Lung (tissue), 12 donors: ENCODE results near the gene OPRM1. TPM values are rescaled to one million over a fixed set of nuclear protein-coding genes. Genes with fewer than 3 reads are reported as not detected.

Experiments used
- ATAC-seq: fragments of 200-7000 bp; cut with Tn5 transposase; one replicate; pipeline ENCODE4 v1.9.1; 2020; ENCODE audit warnings: moderate number of reproducible peaks; ENCODE audit not compliant: insufficient read depth, low FRiP score
- DNase-seq, 3 donors: peaks; one replicate each; pipeline ENCODE4 v3.0.0-alpha.2; 2013 to 2017
- H3K27ac ChIP-seq, 2 donors: one replicate each; pipeline ENCODE4 v1.5.1; 2013; ENCODE audit warnings: mild to moderate bottlenecking in 2 of 2, moderate library complexity in 2 of 2, control low read depth in 1 of 2, inconsistent platforms in 1 of 2, low read depth in 1 of 2, low read length in 1 of 2
- H3K27me3 ChIP-seq, 3 donors: one replicate each; pipeline ENCODE4 v1.5.1; 2013; ENCODE audit warnings: low read length in 2 of 3; ENCODE audit not compliant: control insufficient read depth in 3 of 3, insufficient read depth in 3 of 3
- H3K36me3 ChIP-seq, 4 donors: one replicate each; pipeline ENCODE4 v1.5.1; 2013; ENCODE audit warnings: low read length in 4 of 4, mild to moderate bottlenecking in 1 of 4, moderate library complexity in 1 of 4; ENCODE audit not compliant: control insufficient read depth in 4 of 4, insufficient read depth in 4 of 4
- H3K4me1 ChIP-seq, 5 donors: one replicate each; pipeline ENCODE4 v1.5.1; 2013; ENCODE audit warnings: low read length in 5 of 5, mild to moderate bottlenecking in 2 of 5, moderate library complexity in 1 of 5; ENCODE audit not compliant: control insufficient read depth in 5 of 5, insufficient read depth in 5 of 5
- H3K4me3 ChIP-seq: one replicate; pipeline ENCODE4 v1.5.1; 2013; ENCODE audit warnings: mild to moderate bottlenecking, control low read depth, moderate library complexity
- H3K9ac ChIP-seq, 2 donors: one replicate each; pipeline ENCODE4 v1.5.1; 2013; ENCODE audit warnings: low read length in 2 of 2, control low read depth in 1 of 2; ENCODE audit not compliant: insufficient read depth in 1 of 2
- H3K9me3 ChIP-seq, 4 donors: one replicate each; pipeline ENCODE4 v1.5.1; 2013; ENCODE audit warnings: low read length in 3 of 4, mild to moderate bottlenecking in 1 of 4, moderate library complexity in 1 of 4; ENCODE audit not compliant: control insufficient read depth in 4 of 4, insufficient read depth in 3 of 4
- CTCF ChIP-seq: IDR thresholded peaks from 2 replicates; pipeline ENCODE4 v1.5.1; 2012; ENCODE audit warnings: mild to moderate bottlenecking; ENCODE audit errors: control extremely low read depth, extremely low read depth
- WGBS, 2 donors: extraction: QIAGEN DNeasy Blood & Tissue Kit; methylation state at CpG; one replicate each; pipeline ENCODE4 v1.1.7; 2013; 5-methylcytosine and 5-hydroxymethylcytosine counted together
- polyA plus RNA-seq, 2 donors: library from polyadenylated mRNA; stranded (reverse); fragments of 200-250 nt; gene quantifications; one replicate each; pipeline ENCODE4 v1.2.1, GENCODE V29; 2013
- total RNA-seq, 2 donors: library from RNA; depleted of rRNA in 1 of 2; stranded (reverse); fragments of >200 nt in 1 of 2; gene quantifications; one replicate each; pipeline ENCODE4 v1.2.1, GENCODE V29; 2014 to 2021
- donor health status: control.
- donor health status: control.
- donor health status: Bipolar disorder and iron deficiency.
- donor health status: healthy.
- donor health status: DM: yes; HTN: yes; CAD: no.

Gene OPRM1
- total and polyA plus RNA-seq, 4 donors, result not detected

- H3K4me1 ChIP-seq, result no peaks in the 10 kb centered on the region
- DNase-seq (no peak), ATAC-seq (no peak)
- no peak overlapping the region for H3K4me3 ChIP-seq
- no peak overlapping the region for H3K9ac ChIP-seq
- no peaks in the 10 kb centered on the region for H3K36me3 ChIP-seq
- no peaks in the 10 kb centered on the region for H3K27me3 ChIP-seq
- no peak for TF ChIP-seq CTCF
- no peaks in the 10 kb centered on the region for H3K9me3 ChIP-seq
- H3K27ac ChIP-seq, result no peak overlapping the region
- 72 to 76% methylated on average over 6 of the region's 6 CpGs for WGBS, 2 donors
Measured at GRCh38 chr6:154218787-154219186, 179.7 kb downstream of the OPRM1 start.

GRCh38 chr6:154219250-154219649, 180.2 kb downstream of the OPRM1 start:
- WGBS, 2 donors, result 91 to 97% methylated on average over 6 of the region's 6 CpGs

GRCh38 chr6:154222716-154223115, 183.7 kb downstream of the OPRM1 start:
- Histone ChIP-seq H3K4me3 (no peak overlapping the region), H3K27me3 (no peaks in the 10 kb centered on the region), H3K9me3 (no peaks in the 10 kb centered on the region), H3K36me3 (no peaks in the 10 kb centered on the region), H3K9ac (no peak overlapping the region), H3K27ac (no peak overlapping the region), H3K4me1 (no peaks in the 10 kb centered on the region)
- ATAC-seq, result no peak
- whole genome bisulfite sequencing, 2 donors, result 81 to 88% methylated on average over 6 of the region's 6 CpGs
- no peak for DNase-seq
- no peak for TF ChIP-seq CTCF

More at GRCh38 chr6:154219250-154219649, 180.2 kb downstream of the OPRM1 start:
- DNase-seq (no peak), ATAC-seq (no peak)
- no peak overlapping the region for H3K9ac ChIP-seq
- H3K9me3 ChIP-seq, result no peaks in the 10 kb centered on the region
- no peak overlapping the region for H3K4me3 ChIP-seq
- H3K4me1 ChIP-seq, result no peaks in the 10 kb centered on the region
- no peak overlapping the region for H3K27ac ChIP-seq
- no peaks in the 10 kb centered on the region for H3K27me3 ChIP-seq
- no peak for TF ChIP-seq CTCF
- H3K36me3 ChIP-seq, result no peaks in the 10 kb centered on the region

GRCh38 chr6:154223296-154223695, 184.3 kb downstream of the OPRM1 start:
- H3K4me1 ChIP-seq, result no peaks in the 10 kb centered on the region
- H3K36me3 ChIP-seq, result no peaks in the 10 kb centered on the region
- WGBS, 2 donors, result 93% methylated on average over 2 of the region's 2 CpGs
- no peaks in the 10 kb centered on the region for H3K27me3 ChIP-seq
- no peak for TF ChIP-seq CTCF
- ATAC-seq (no peak), DNase-seq (no peak)
- H3K4me3 ChIP-seq, result no peak overlapping the region
- H3K27ac ChIP-seq, result no peak overlapping the region
- no peak overlapping the region for H3K9ac ChIP-seq
- no peaks in the 10 kb centered on the region for H3K9me3 ChIP-seq
